AG09319 (cell line): ENCODE results near the gene NSD2.
A peak's percentile ranks its signal among the peaks of the same experiment; 100 is the strongest.
"Not testable (repeated sequence)": the region's sequence is repeated elsewhere in the genome, so short reads cannot be mapped to it uniquely, and the experiment has no call there.

Experiments used
- DNase-seq: peaks from one replicate; pipeline ENCODE4 v3.0.0-alpha.2; 2010; ENCODE audit warnings: low read depth; ENCODE audit errors: extremely low read depth
- TF ChIP-seq, protein P1 (sequence below): IDR thresholded peaks from 2 replicates; pipeline ENCODE4 v1.5.1; 2011; ENCODE audit warnings: low read depth, mild to moderate bottlenecking, inconsistent platforms, low read length, moderate library complexity

Gene NSD2

DNA sequence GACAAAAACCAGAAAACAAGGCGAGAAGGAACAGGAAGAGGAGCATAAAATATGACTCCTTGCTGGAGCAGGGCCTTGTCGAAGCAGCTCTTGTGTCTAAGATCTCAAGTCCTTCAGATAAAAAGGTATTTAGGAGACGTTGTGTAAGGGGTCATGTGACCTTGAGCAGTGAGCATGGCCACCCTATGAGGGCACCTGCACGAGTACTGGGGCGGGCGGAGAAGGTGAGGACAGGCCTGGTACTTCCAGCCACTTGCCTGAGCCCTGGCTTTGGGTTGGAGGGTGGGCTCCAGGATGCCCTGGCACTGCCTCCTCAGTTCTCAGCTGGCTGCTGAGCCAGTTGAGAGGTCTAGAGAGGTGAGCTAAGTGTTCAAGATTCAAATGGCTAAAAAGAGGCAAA, 29.9 kb downstream of the NSD2 start:
- DNase-seq = no peak

DNA sequence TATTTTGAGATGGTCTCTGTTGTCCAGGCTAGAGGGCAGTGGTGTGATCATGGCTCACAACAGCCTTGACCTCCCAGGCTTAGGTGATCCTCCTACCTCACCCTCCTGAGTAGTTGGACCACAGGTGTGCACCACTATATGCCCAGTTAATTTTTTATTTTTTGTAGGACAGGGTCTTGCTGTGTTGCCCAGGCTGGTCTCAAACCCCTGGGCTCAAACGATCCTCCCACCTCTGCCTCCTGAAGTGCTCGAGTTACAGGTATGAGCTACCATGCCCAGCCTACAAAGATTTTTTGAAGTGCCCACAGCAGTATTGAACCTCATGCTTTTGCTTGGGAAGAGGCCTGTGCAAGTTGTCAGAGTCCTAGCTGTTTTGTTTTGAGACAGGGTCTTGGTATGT, 31.1 kb downstream of the NSD2 start:
- DNase-seq = no peak
- TF ChIP-seq, protein P1, sequence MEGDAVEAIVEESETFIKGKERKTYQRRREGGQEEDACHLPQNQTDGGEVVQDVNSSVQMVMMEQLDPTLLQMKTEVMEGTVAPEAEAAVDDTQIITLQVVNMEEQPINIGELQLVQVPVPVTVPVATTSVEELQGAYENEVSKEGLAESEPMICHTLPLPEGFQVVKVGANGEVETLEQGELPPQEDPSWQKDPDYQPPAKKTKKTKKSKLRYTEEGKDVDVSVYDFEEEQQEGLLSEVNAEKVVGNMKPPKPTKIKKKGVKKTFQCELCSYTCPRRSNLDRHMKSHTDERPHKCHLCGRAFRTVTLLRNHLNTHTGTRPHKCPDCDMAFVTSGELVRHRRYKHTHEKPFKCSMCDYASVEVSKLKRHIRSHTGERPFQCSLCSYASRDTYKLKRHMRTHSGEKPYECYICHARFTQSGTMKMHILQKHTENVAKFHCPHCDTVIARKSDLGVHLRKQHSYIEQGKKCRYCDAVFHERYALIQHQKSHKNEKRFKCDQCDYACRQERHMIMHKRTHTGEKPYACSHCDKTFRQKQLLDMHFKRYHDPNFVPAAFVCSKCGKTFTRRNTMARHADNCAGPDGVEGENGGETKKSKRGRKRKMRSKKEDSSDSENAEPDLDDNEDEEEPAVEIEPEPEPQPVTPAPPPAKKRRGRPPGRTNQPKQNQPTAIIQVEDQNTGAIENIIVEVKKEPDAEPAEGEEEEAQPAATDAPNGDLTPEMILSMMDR = no peak

More for the DNA sequence above, 29.9 kb downstream of the NSD2 start:
- TF ChIP-seq, protein P1 = no peak

DNA sequence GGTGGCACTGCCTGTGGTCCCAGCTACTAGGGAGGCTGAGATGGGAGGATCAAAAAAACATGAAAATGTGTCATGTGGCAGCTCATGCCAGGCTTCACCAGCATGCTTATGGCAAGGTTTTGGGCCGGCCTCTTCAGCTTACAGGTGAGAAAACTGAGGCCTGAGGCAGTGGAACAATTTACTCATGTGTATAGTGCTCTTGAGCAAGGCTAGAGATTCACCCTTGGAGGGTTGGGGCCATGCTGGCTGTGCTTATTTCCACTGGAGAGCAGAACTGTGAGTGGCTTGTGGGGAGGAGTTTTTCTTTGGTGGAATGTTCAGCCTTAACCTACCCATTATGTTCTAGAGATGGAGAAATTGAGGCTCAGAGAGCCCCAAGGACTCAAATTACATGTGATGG, 31.8 kb downstream of the NSD2 start:
- no peak for DNase-seq
- TF ChIP-seq, protein P1 = no peak

DNA sequence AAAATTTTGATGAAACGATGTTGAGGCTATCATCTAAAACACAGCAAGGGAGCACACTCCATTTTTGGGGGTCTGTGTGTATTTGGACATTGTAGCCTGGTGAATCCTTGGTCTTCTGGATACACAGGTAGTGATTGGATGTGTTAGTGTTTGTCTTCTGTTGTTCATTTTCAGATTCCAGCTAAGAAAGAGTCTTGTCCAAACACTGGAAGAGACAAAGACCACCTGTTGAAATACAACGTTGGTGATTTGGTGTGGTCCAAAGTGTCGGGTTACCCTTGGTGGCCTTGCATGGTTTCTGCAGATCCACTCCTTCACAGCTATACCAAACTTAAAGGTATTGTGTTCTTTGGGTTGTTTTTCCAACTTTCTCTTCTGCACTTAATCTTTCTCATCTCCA, 32.8 kb downstream of the NSD2 start:
- DNase-seq = no peak

DNA sequence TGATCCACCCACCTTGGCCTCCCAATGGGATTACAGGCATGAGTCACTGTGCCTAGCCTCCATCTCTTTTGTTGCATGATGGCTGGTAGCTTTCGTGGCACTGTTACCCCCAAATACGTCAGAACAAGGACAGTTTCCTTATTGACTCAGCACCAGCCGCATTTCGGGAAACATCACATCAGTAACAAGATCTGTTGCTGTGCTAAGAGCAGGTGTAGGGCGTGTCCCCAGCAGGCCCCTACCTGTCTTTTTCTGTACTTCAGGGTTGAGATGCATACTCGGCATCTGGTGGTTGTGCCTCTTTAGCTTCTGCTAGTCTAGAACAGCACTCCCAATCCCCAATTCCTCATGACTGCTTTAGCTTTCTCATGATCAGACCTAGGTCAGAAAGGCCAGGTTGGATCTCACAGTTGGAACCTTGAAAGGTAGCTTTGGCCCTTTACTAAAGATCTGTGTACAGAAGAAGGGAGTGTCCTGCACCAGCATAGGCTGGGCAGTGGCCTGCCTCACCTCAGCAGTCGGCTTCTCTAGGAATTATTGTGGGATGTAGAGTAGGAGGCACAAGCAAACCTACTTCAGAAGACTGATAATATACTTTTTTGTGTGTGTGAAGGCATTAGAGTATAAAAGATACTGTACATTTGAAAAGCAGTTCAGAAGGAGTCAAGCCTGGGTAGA, 36.8 kb downstream of the NSD2 start:
- DNase-seq = no peak
- TF ChIP-seq, protein P1 = no peak

More for the DNA sequence above, 32.8 kb downstream of the NSD2 start:
- TF ChIP-seq, protein P1 = no peak

DNA sequence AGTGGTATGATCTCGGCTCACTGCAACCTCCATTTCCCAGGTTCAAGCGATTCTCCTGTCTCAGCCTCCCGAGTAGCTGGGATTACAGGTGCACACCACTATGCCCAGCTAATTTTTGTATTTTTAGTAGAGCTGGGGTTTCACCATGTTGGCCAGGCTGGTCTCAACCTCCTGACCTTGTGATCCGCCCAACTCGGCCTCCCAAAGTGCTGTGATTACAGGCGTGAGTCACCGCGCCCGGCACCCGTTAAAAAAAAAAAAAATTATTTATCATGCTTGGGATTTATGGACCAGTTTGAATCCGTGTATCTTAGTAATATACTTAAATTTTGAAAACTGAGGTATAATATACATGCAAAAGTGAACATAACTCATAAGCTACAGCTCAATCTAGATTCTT, 38.5 kb downstream of the NSD2 start:
- not testable (repeated sequence) for DNase-seq

DNA sequence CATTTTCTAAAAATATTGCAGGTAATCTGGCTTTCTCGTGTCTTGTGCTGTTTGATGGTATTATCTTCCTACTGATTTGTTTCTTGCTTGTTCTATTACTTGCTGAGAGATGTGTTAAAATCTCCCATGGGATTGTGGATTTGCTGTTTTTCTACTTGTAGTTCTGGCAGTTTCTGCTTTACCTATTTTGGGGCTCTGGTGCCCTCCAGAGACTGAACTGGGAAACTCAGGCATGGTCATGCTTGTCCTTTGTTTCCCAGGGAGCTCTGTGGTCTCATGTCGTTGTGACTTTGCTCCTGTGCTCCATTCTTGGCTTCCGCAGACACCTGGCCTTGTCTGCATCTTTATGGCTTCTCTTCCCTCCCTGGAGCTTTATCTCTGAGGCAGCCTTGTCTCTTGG, 39.5 kb downstream of the NSD2 start:
- TF ChIP-seq, protein P1 = peak; percentile 76
- DNase-seq = peak; percentile 22

DNA sequence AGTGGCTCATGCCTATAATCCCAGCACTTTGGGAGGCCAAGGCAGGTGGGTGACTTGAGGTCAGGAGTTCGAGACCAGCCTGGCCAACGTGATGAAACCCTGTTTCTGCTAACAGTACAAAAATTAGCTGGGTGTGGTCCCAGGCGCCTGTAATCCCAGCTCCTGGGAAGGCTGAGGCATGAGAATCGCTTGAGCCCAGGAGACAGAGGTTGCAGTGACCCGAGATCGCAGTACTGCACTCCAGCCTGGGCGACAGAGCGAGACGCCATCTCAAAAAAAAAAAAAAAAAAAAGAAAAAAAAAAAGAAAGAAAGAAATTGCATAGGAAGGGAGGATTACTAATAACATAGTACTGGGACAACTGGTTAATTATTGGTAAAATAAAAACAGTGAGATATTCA, 40.1 kb downstream of the NSD2 start:
- DNase-seq = not testable (repeated sequence)

DNA sequence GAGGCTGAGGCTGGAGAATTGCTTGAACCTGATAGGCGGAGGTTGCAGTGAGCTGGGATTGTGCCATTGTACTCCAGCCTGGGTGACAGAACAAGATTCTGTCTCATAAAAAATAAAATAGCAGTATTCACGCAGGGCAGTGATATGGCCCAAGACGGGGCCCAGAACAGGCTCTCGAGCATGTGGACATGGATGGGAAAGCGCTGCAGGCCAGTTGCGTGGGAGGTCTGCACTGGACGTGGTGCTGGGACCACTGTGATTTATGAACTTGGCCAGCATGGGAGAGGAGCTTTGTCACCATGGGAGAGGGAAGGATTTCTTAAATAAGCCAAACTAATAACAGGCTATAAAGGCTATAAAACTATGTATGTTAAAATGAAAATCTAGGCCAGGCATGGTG, 51.6 kb downstream of the NSD2 start:
- DNase-seq = no peak
- TF ChIP-seq, protein P1 = no peak
